Mucosa of rectum (tissue), 2 donors: ENCODE measurements around the gene NPIPA5.
"Not testable (repeated sequence)": the region's sequence is repeated elsewhere in the genome, so short reads cannot be mapped to it uniquely, and the experiment has no call there.

Experiments used
- H3K27ac ChIP-seq, 2 donors: one replicate each; pipeline ENCODE4 v1.7.0; 2013; ENCODE audit warnings: inconsistent platforms in 2 of 2, low read depth in 2 of 2, low read length in 2 of 2
- H3K27me3 ChIP-seq, 2 donors: one replicate each; pipeline ENCODE4 v1.7.0; 2013; ENCODE audit warnings: low read length in 2 of 2; ENCODE audit not compliant: control insufficient read depth in 2 of 2, insufficient read depth in 2 of 2
- H3K36me3 ChIP-seq, 2 donors: one replicate each; pipeline ENCODE4 v1.7.0; 2013; ENCODE audit warnings: low read length in 2 of 2; ENCODE audit not compliant: control insufficient read depth in 2 of 2, insufficient read depth in 2 of 2
- H3K4me1 ChIP-seq, 2 donors: one replicate each; pipeline ENCODE4 v1.7.0; 2013; ENCODE audit warnings: low read length in 2 of 2, mild to moderate bottlenecking in 1 of 2; ENCODE audit not compliant: control insufficient read depth in 2 of 2, insufficient read depth in 2 of 2
- H3K4me3 ChIP-seq, 2 donors: one replicate each; pipeline ENCODE4 v1.7.0; 2013; ENCODE audit warnings: low read length in 2 of 2
- H3K9ac ChIP-seq, 2 donors: one replicate each; pipeline ENCODE4 v1.7.0; 2013; ENCODE audit warnings: low read length in 2 of 2, low read depth in 1 of 2, mild to moderate bottlenecking in 1 of 2
- H3K9me3 ChIP-seq, 2 donors: one replicate each; pipeline ENCODE4 v1.7.0; 2013; ENCODE audit warnings: low read length in 2 of 2; ENCODE audit not compliant: control insufficient read depth in 2 of 2
- donor health status: healthy.
- donor health status: Normal muscosa, but diverticular disease.

The NPIPA5 gene

GRCh38 chr16:15338986-15339385, 39.1 kb downstream of the NPIPA5 start:
- not testable (repeated sequence) for H3K36me3 ChIP-seq, H3K9ac ChIP-seq, H3K27ac ChIP-seq, H3K9me3 ChIP-seq, H3K4me3 ChIP-seq, H3K4me1 ChIP-seq, H3K27me3 ChIP-seq

GRCh38 chr16:15337974-15338605, 40.0 kb downstream of the NPIPA5 start:
- H3K27ac ChIP-seq, H3K9me3 ChIP-seq, H3K9ac ChIP-seq, H3K27me3 ChIP-seq, H3K4me3 ChIP-seq, H3K4me1 ChIP-seq, H3K36me3 ChIP-seq: not testable (repeated sequence)

GRCh38 chr16:15335609-15336008, 42.5 kb downstream of the NPIPA5 start:
- H3K4me1 ChIP-seq, H3K27me3 ChIP-seq, H3K4me3 ChIP-seq, H3K27ac ChIP-seq, H3K9me3 ChIP-seq, H3K9ac ChIP-seq, H3K36me3 ChIP-seq: not testable (repeated sequence)

- not testable (repeated sequence) for H3K9me3 ChIP-seq, H3K27me3 ChIP-seq, H3K4me1 ChIP-seq, H3K36me3 ChIP-seq, H3K27ac ChIP-seq, H3K9ac ChIP-seq, H3K4me3 ChIP-seq
Observed at GRCh38 chr16:15333969-15334368, 44.1 kb downstream of the NPIPA5 start.

- H3K27ac ChIP-seq, H3K4me1 ChIP-seq, H3K27me3 ChIP-seq, H3K9me3 ChIP-seq, H3K9ac ChIP-seq, H3K4me3 ChIP-seq, H3K36me3 ChIP-seq: not testable (repeated sequence)
Observed at GRCh38 chr16:15330978-15331377, 47.1 kb downstream of the NPIPA5 start.

- H3K36me3 ChIP-seq, H3K27me3 ChIP-seq, H3K9ac ChIP-seq, H3K4me1 ChIP-seq, H3K9me3 ChIP-seq, H3K4me3 ChIP-seq, H3K27ac ChIP-seq: not testable (repeated sequence)
Observed at GRCh38 chr16:15324954-15325353, 53.1 kb downstream of the NPIPA5 start.

- H3K9ac ChIP-seq, H3K27ac ChIP-seq, H3K27me3 ChIP-seq, H3K9me3 ChIP-seq, H3K4me1 ChIP-seq, H3K36me3 ChIP-seq, H3K4me3 ChIP-seq: not testable (repeated sequence)
Observed at GRCh38 chr16:15323373-15323772, 54.7 kb downstream of the NPIPA5 start.

- not testable (repeated sequence) for H3K27me3 ChIP-seq, H3K36me3 ChIP-seq, H3K4me3 ChIP-seq, H3K9me3 ChIP-seq, H3K27ac ChIP-seq, H3K4me1 ChIP-seq, H3K9ac ChIP-seq
Observed at GRCh38 chr16:15321221-15321620, 56.9 kb downstream of the NPIPA5 start.

GRCh38 chr16:15314562-15314961, 63.5 kb downstream of the NPIPA5 start:
- H3K4me3 ChIP-seq, H3K9ac ChIP-seq, H3K36me3 ChIP-seq, H3K27ac ChIP-seq, H3K4me1 ChIP-seq, H3K9me3 ChIP-seq, H3K27me3 ChIP-seq: not testable (repeated sequence)
